ENCODE measurements around the gene GPBP1. TPM values are rescaled to one million over a fixed set of nuclear protein-coding genes. Genes with fewer than 3 reads are reported as not detected.

The GPBP1 gene
- total RNA-seq, 2 experiments from 2014 or later: 77.0 to 99.2 TPM

DNA sequence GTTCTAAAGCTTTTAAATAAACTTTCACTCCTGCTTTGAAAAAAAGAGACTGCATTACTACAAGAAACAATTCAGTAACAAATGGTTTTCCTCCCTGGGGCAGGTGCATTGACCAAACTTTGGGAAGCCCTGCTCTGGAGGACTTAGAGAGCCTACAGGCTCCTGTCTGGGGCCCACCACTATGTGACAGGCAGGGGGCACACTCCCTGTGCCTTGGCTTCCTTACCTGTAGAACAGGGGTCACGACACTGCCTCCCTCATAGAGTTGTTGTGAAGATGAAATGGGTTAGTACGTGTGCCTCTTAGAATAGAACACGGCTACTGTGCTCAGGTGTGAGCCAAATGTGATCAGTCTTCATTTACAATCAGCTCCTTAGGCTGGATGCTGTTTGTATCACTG, 130.1 kb downstream of the GPBP1 start:
- no peak for DNase-seq (ENCODE audit: low spot score)
- intact Hi-C loops (cut with micrococcal nuclease; ENCODE audit: unreplicated experiment): no loop called here
- TF ChIP-seq EZH2phosphoT487 (IDR thresholded peaks at IDR 0.05; ENCODE audit: borderline replicate concordance, low read depth, low read length) (no peak), CTCF (conservative IDR thresholded peaks at IDR 0.05; ENCODE audit: low read length) (peak; percentile 49)
- Histone ChIP-seq H3K36me3 (ENCODE audit: insufficient read depth, low read length) (no peaks in the 10 kb centered on the region), H3K27ac (ENCODE audit: low read depth, low read length, poor library complexity, severe bottlenecking) (no peak overlapping the region), H3K79me2 (ENCODE audit: insufficient read depth, low read depth, low read length) (no peaks in the 10 kb centered on the region), H3K9me2 (ENCODE audit: insufficient read depth, low read length) (no peaks in the 10 kb centered on the region), H3K4me1 (ENCODE audit: insufficient read depth, low read length, poor library complexity, severe bottlenecking) (peaks cover 3% of the 10 kb centered on the region), H3K4me3 (ENCODE audit: low read depth, low read length, poor library complexity, severe bottlenecking) (no peak overlapping the region), H3K4me2 (ENCODE audit: low read length) (no peak overlapping the region), H3K9me3 (ENCODE audit: low read length) (peaks cover 3% of the 10 kb centered on the region; the same call in 1 of the 2 replicates), H2AFZ (ENCODE audit: low read length) (no peak overlapping the region), H4K20me1 (ENCODE audit: insufficient read depth, low read length) (no peaks in the 10 kb centered on the region)
- ChIA-PET POLR2A (no interaction called here), CTCF (ENCODE audit: unreplicated experiment) (no interaction called here)
- no TSS peak for BruUV-seq (replicated peaks)

DNA sequence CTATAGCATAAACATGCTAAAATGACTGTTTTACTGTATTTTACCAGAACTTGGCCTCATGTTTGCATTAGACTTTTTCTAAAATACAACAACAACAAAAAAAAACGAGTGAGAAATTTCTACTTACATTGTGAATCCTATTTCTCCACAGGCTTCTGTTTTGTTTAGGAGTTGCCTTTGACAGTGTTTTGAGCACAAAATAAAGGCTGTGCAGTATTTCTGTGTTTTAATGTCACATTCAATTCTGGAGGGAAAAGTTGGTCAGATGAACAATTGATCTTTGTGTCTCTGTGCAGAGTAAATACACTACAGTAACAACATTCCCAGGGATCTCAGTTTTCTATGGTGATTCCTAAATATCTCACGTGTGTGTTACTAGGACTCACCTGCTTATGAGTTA, 131.1 kb downstream of the GPBP1 start:
- no peaks in the 10 kb centered on the region for H3K79me2 ChIP-seq (ENCODE audit: insufficient read depth, low read depth, low read length)
- H3K4me3 ChIP-seq (ENCODE audit: low read depth, low read length, poor library complexity, severe bottlenecking): no peak overlapping the region
- no peak overlapping the region for H3K4me2 ChIP-seq (ENCODE audit: low read length)
- H4K20me1 ChIP-seq (ENCODE audit: insufficient read depth, low read length): no peaks in the 10 kb centered on the region
- POLR2A ChIA-PET: no interaction called here
- H3K4me1 ChIP-seq (ENCODE audit: insufficient read depth, low read length, poor library complexity, severe bottlenecking): no peaks in the 10 kb centered on the region
- CTCF ChIA-PET (ENCODE audit: unreplicated experiment): no interaction called here
- no peak overlapping the region for H2AFZ ChIP-seq (ENCODE audit: low read length)
- no TSS peak for BruUV-seq (replicated peaks)
- H3K9me2 ChIP-seq (ENCODE audit: insufficient read depth, low read length): no peaks in the 10 kb centered on the region
- H3K9me3 ChIP-seq (ENCODE audit: low read length): peaks cover 3% of the 10 kb centered on the region; the same call in 1 of the 2 replicates
- intact Hi-C loops (cut with micrococcal nuclease; ENCODE audit: unreplicated experiment): no loop called here
- TF ChIP-seq EZH2phosphoT487 (IDR thresholded peaks at IDR 0.05; ENCODE audit: borderline replicate concordance, low read depth, low read length): no peak
- TF ChIP-seq CTCF (conservative IDR thresholded peaks at IDR 0.05; ENCODE audit: low read length): no peak
- no peak overlapping the region for H3K27ac ChIP-seq (ENCODE audit: low read depth, low read length, poor library complexity, severe bottlenecking)
- H3K36me3 ChIP-seq (ENCODE audit: insufficient read depth, low read length): no peaks in the 10 kb centered on the region
- no peak for DNase-seq (ENCODE audit: low spot score)

- Histone ChIP-seq H3K27ac (ENCODE audit: low read depth, low read length, poor library complexity, severe bottlenecking) (no peak overlapping the region), H3K36me3 (ENCODE audit: insufficient read depth, low read length) (no peaks in the 10 kb centered on the region), H4K20me1 (ENCODE audit: insufficient read depth, low read length) (no peaks in the 10 kb centered on the region), H3K79me2 (ENCODE audit: insufficient read depth, low read depth, low read length) (no peaks in the 10 kb centered on the region), H3K4me2 (ENCODE audit: low read length) (no peak overlapping the region), H2AFZ (ENCODE audit: low read length) (no peak overlapping the region), H3K9me3 (ENCODE audit: low read length) (peaks cover 3% of the 10 kb centered on the region; the same call in 1 of the 2 replicates), H3K4me1 (ENCODE audit: insufficient read depth, low read length, poor library complexity, severe bottlenecking) (no peaks in the 10 kb centered on the region), H3K4me3 (ENCODE audit: low read depth, low read length, poor library complexity, severe bottlenecking) (no peak overlapping the region), H3K9me2 (ENCODE audit: insufficient read depth, low read length) (no peaks in the 10 kb centered on the region)
- ChIA-PET CTCF (ENCODE audit: unreplicated experiment) (no interaction called here), POLR2A (interaction anchor here (0.5 kb wide), 1 partner anchor 352 kb away, joined by 3 read pairs; no protein-coding TSS in a partner anchor)
- no peak for DNase-seq (ENCODE audit: low spot score)
- TF ChIP-seq EZH2phosphoT487 (IDR thresholded peaks at IDR 0.05; ENCODE audit: borderline replicate concordance, low read depth, low read length) (no peak), CTCF (conservative IDR thresholded peaks at IDR 0.05; ENCODE audit: low read length) (no peak)
- BruUV-seq (replicated peaks): no TSS peak
- intact Hi-C loops (cut with micrococcal nuclease; ENCODE audit: unreplicated experiment): no loop called here
Observed at GRCh38 chr5:57306359-57306758, 132.5 kb downstream of the GPBP1 start.
